Measurements from ENCODE around the gene MAPK12. TPM values are rescaled to one million over a fixed set of nuclear protein-coding genes. Genes with fewer than 3 reads are reported as not detected.
"Not testable (repeated sequence)": the region's sequence is repeated elsewhere in the genome, so short reads cannot be mapped to it uniquely, and the experiment has no call there.

Gene MAPK12
- total and polyA plus RNA-seq, 2 donors from 2014 or later, result 13.4 to 15.9 TPM

GRCh38 chr22:50274771-50275170 lies 13.3 kb upstream of the MAPK12 start:
- H3K27me3 ChIP-seq (ENCODE audit: control insufficient read depth, insufficient read depth, low read length), result no peaks in the 10 kb centered on the region
- TF ChIP-seq CTCF (IDR thresholded peaks at IDR 0.05; ENCODE audit: borderline replicate concordance, extremely low read depth, insufficient read depth), result no peak
- H3K4me3 ChIP-seq (ENCODE audit: low read length in 3 of 3), result no peak overlapping the region
- peaks cover 0 to 37% (median 9%) of the 10 kb centered on the region in 3 donors for H3K36me3 ChIP-seq (ENCODE audit: control insufficient read depth in 2 of 3, insufficient read depth in 3 of 3, low read length in 3 of 3)
- intact Hi-C loops (cut with DNase I), result no loop called here
- no peak overlapping the region for H3K9ac ChIP-seq (ENCODE audit: low read length in 3 of 3)
- no peak overlapping the region for H3K27ac ChIP-seq (ENCODE audit: low read depth in 2 of 2, low read length in 2 of 2)
- DNase-seq (no peak), FAIRE-seq (no peak)
- H3K9me3 ChIP-seq (ENCODE audit: control insufficient read depth in 2 of 3, insufficient read depth in 1 of 3, low read length in 3 of 3), result no peaks in the 10 kb centered on the region
- H3K4me1 ChIP-seq (ENCODE audit: control insufficient read depth in 2 of 3, insufficient read depth in 2 of 3, low read depth in 1 of 3, low read length in 3 of 3), result peaks cover 0 to 14% (median 3%) of the 10 kb centered on the region in 3 donors

GRCh38 chr22:50274311-50274710 lies 12.8 kb upstream of the MAPK12 start:
- Histone ChIP-seq H3K4me3 (ENCODE audit: low read length in 3 of 3) (no peak overlapping the region), H3K27me3 (ENCODE audit: control insufficient read depth, insufficient read depth, low read length) (no peaks in the 10 kb centered on the region), H3K4me1 (ENCODE audit: control insufficient read depth in 2 of 3, insufficient read depth in 2 of 3, low read depth in 1 of 3, low read length in 3 of 3) (peaks cover 0 to 14% (median 3%) of the 10 kb centered on the region in 3 donors), H3K9ac (ENCODE audit: low read length in 3 of 3) (no peak overlapping the region), H3K36me3 (ENCODE audit: control insufficient read depth in 2 of 3, insufficient read depth in 3 of 3, low read length in 3 of 3) (peaks cover 0 to 33% (median 8%) of the 10 kb centered on the region in 3 donors), H3K9me3 (ENCODE audit: control insufficient read depth in 2 of 3, insufficient read depth in 1 of 3, low read length in 3 of 3) (no peaks in the 10 kb centered on the region), H3K27ac (ENCODE audit: low read depth in 2 of 2, low read length in 2 of 2) (no peak overlapping the region)
- TF ChIP-seq CTCF (IDR thresholded peaks at IDR 0.05; ENCODE audit: borderline replicate concordance, extremely low read depth, insufficient read depth), result peak; percentile 40
- intact Hi-C loops (cut with DNase I), result no loop called here
- FAIRE-seq (no peak), DNase-seq (peak in 2 of 5 donors; percentile 66 to 71)

GRCh38 chr22:50273781-50274180 lies 12.3 kb upstream of the MAPK12 start:
- H3K4me3 ChIP-seq (ENCODE audit: low read length in 3 of 3); intact Hi-C loops (cut with DNase I); H3K27ac ChIP-seq (ENCODE audit: low read depth in 2 of 2, low read length in 2 of 2); DNase-seq; H3K9me3 ChIP-seq (ENCODE audit: control insufficient read depth in 2 of 3, insufficient read depth in 1 of 3, low read length in 3 of 3); FAIRE-seq; H3K27me3 ChIP-seq (ENCODE audit: control insufficient read depth, insufficient read depth, low read length); H3K9ac ChIP-seq (ENCODE audit: low read length in 3 of 3): not testable (repeated sequence)
- Histone ChIP-seq H3K36me3 (ENCODE audit: control insufficient read depth in 2 of 3, insufficient read depth in 3 of 3, low read length in 3 of 3) (peaks cover 0 to 27% (median 4%) of the 10 kb centered on the region in 3 donors), H3K4me1 (ENCODE audit: control insufficient read depth in 2 of 3, insufficient read depth in 2 of 3, low read depth in 1 of 3, low read length in 3 of 3) (peaks cover 0 to 17% (median 7%) of the 10 kb centered on the region in 3 donors)

DNA sequence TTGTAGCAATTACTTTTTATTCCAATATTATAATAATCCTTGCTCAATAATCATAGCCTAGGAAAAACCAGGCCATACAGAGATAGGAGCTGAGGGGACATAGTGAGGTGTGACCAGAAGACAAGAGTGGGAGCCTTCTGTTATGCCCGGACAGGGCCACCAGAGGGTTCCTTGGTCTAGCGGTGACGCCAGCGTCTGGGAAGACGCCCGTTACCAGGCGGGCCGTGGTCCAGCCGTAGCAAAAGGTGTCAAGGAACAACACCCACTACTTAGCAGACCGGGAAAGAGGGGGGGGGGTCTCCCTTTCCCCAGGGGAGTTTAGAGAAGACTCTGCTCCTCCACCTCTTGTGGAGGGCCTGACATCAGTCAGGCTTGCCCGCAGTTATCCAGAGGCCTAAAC lies 11.9 kb upstream of the MAPK12 start:
- H3K27ac ChIP-seq (ENCODE audit: low read depth in 2 of 2, low read length in 2 of 2); H3K9ac ChIP-seq (ENCODE audit: low read length in 3 of 3); H3K9me3 ChIP-seq (ENCODE audit: control insufficient read depth in 2 of 3, insufficient read depth in 1 of 3, low read length in 3 of 3); DNase-seq; H3K27me3 ChIP-seq (ENCODE audit: control insufficient read depth, insufficient read depth, low read length); H3K4me3 ChIP-seq (ENCODE audit: low read length in 3 of 3); FAIRE-seq; intact Hi-C loops (cut with DNase I): not testable (repeated sequence)
- Histone ChIP-seq H3K36me3 (ENCODE audit: control insufficient read depth in 2 of 3, insufficient read depth in 3 of 3, low read length in 3 of 3) (peaks cover 0 to 23% (median 2%) of the 10 kb centered on the region in 3 donors), H3K4me1 (ENCODE audit: control insufficient read depth in 2 of 3, insufficient read depth in 2 of 3, low read depth in 1 of 3, low read length in 3 of 3) (peaks cover 0 to 21% (median 7%) of the 10 kb centered on the region in 3 donors)
